ENCODE measurements around the gene SLC25A44. TPM values are rescaled to one million over a fixed set of nuclear protein-coding genes. Genes with fewer than 3 reads are reported as not detected.

Gene SLC25A44
- total RNA-seq, 1 experiment from 2014 or later, result 12.3 TPM

- Histone ChIP-seq H3K36me3 (peaks cover 22% of the 10 kb centered on the region), H3K4me1 (no peaks in the 10 kb centered on the region), H3K9me3 (replicated peaks) (no peaks in the 10 kb centered on the region), H3K27me3 (no peaks in the 10 kb centered on the region), H3K4me3 (no peak within 1 kb of the TSS), H3K27ac (no peak within 1 kb of the TSS)
- no peak for DNase-seq
Measured at GRCh38 chr1:156247460-156248322, 53.8 kb downstream of the SLC25A44 start, which contains the start of gene PAQR6. Gene PAQR6, minus strand, starts transcription at chr1:156248056. Its CDS starts 1,325 bp downstream, at chr1:156246731.

- Histone ChIP-seq H3K4me3 (no peak overlapping the region), H3K4me1 (no peaks in the 10 kb centered on the region), H3K27ac (no peak overlapping the region), H3K27me3 (no peaks in the 10 kb centered on the region), H3K9me3 (replicated peaks) (no peaks in the 10 kb centered on the region), H3K36me3 (peaks cover 29% of the 10 kb centered on the region)
- no peak for DNase-seq
Measured at GRCh38 chr1:156248323-156248683, 54.4 kb downstream of the SLC25A44 start.

GRCh38 chr1:156249593-156249992 is 55.7 kb downstream of the SLC25A44 start:
- Histone ChIP-seq H3K36me3 (peaks cover 36% of the 10 kb centered on the region), H3K27me3 (no peaks in the 10 kb centered on the region), H3K4me1 (no peaks in the 10 kb centered on the region), H3K4me3 (no peak overlapping the region), H3K27ac (no peak overlapping the region), H3K9me3 (replicated peaks) (no peaks in the 10 kb centered on the region)
- no peak for DNase-seq

GRCh38 chr1:156251527-156251926 is 57.6 kb downstream of the SLC25A44 start:
- H3K36me3 ChIP-seq, result peaks cover 44% of the 10 kb centered on the region
- H3K27ac ChIP-seq, result no peak overlapping the region
- DNase-seq, result peak; percentile 41 to 45
- no peaks in the 10 kb centered on the region for H3K27me3 ChIP-seq
- H3K4me1 ChIP-seq, result no peaks in the 10 kb centered on the region
- no peak overlapping the region for H3K4me3 ChIP-seq
- no peaks in the 10 kb centered on the region for H3K9me3 ChIP-seq (replicated peaks)

GRCh38 chr1:156253634-156254033 is 59.7 kb downstream of the SLC25A44 start:
- H3K27ac ChIP-seq, result no peak overlapping the region
- peaks cover 55% of the 10 kb centered on the region for H3K36me3 ChIP-seq
- no peaks in the 10 kb centered on the region for H3K4me1 ChIP-seq
- no peaks in the 10 kb centered on the region for H3K27me3 ChIP-seq
- DNase-seq, result no peak
- H3K4me3 ChIP-seq, result no peak overlapping the region
- H3K9me3 ChIP-seq (replicated peaks), result no peaks in the 10 kb centered on the region

GRCh38 chr1:156257711-156258110 is 63.8 kb downstream of the SLC25A44 start:
- H3K4me1 ChIP-seq, result peaks cover 13% of the 10 kb centered on the region
- no peak overlapping the region for H3K27ac ChIP-seq
- peaks cover 66% of the 10 kb centered on the region for H3K36me3 ChIP-seq
- no peaks in the 10 kb centered on the region for H3K27me3 ChIP-seq
- no peak for DNase-seq
- H3K9me3 ChIP-seq (replicated peaks), result no peaks in the 10 kb centered on the region
- no peak overlapping the region for H3K4me3 ChIP-seq

GRCh38 chr1:156258859-156259258 is 65.0 kb downstream of the SLC25A44 start:
- H3K4me3 ChIP-seq, result no peak overlapping the region
- peaks cover 70% of the 10 kb centered on the region for H3K36me3 ChIP-seq
- no peak overlapping the region for H3K27ac ChIP-seq
- peaks cover 13% of the 10 kb centered on the region for H3K4me1 ChIP-seq
- H3K27me3 ChIP-seq, result no peaks in the 10 kb centered on the region
- no peak for DNase-seq
- no peaks in the 10 kb centered on the region for H3K9me3 ChIP-seq (replicated peaks)

- Histone ChIP-seq H3K27ac (no peak overlapping the region), H3K27me3 (no peaks in the 10 kb centered on the region), H3K4me3 (no peak overlapping the region), H3K9me3 (replicated peaks) (no peaks in the 10 kb centered on the region), H3K4me1 (peaks cover 13% of the 10 kb centered on the region), H3K36me3 (peaks cover 71% of the 10 kb centered on the region)
- no peak for DNase-seq
Measured at GRCh38 chr1:156259805-156260204, 65.9 kb downstream of the SLC25A44 start.

- no peak overlapping the region for H3K4me3 ChIP-seq
- H3K36me3 ChIP-seq, result peaks cover 72% of the 10 kb centered on the region
- peak; percentile 88 to 94 for DNase-seq
- peaks cover 13% of the 10 kb centered on the region for H3K4me1 ChIP-seq
- H3K27me3 ChIP-seq, result no peaks in the 10 kb centered on the region
- peak overlapping the region; percentile 43; the same call in 1 of the 2 replicates for H3K27ac ChIP-seq
- H3K9me3 ChIP-seq (replicated peaks), result no peaks in the 10 kb centered on the region
Measured at GRCh38 chr1:156260896-156261295, 67.0 kb downstream of the SLC25A44 start.

Other genes with a start within 250 kb of the SLC25A44 start
- 152 and 167 TPM in 2 replicates for gene ARHGEF2, start 215.6 kb upstream of the SLC25A44 start, total RNA-seq (2014; rRNA removed; shearing (Covaris generic))
- 170 and 183 TPM in 2 replicates for gene SSR2, start 173.2 kb upstream of the SLC25A44 start, total RNA-seq (2014; rRNA removed; shearing (Covaris generic))
- gene UBQLN4, start 140.3 kb upstream of the SLC25A44 start, total RNA-seq (2014; rRNA removed; shearing (Covaris generic)), result 34.4 and 36.5 TPM in 2 replicates
- gene LAMTOR2, start 139.3 kb upstream of the SLC25A44 start, total RNA-seq (2014; rRNA removed; shearing (Covaris generic)), result 24.8 and 33.3 TPM in 2 replicates
- gene RAB25, start 132.9 kb upstream of the SLC25A44 start, total RNA-seq (2014; rRNA removed; shearing (Covaris generic)), result not detected in 2 replicates
- gene MEX3A, start 111.6 kb upstream of the SLC25A44 start, total RNA-seq (2014; rRNA removed; shearing (Covaris generic)), result 21.8 and 22.3 TPM in 2 replicates
- gene LMNA, start 79.4 kb upstream of the SLC25A44 start, total RNA-seq (2014; rRNA removed; shearing (Covaris generic)), result 113 and 114 TPM in 2 replicates
- 1.2 and 2.1 TPM in 2 replicates for gene SEMA4A, start 40.5 kb upstream of the SLC25A44 start, total RNA-seq (2014; rRNA removed; shearing (Covaris generic))
- gene PMF1, start 18.9 kb downstream of the SLC25A44 start, total RNA-seq (2014; rRNA removed; shearing (Covaris generic)), result 59.7 and 63.5 TPM in 2 replicates
- gene BGLAP, start 48.1 kb downstream of the SLC25A44 start, total RNA-seq (2014; rRNA removed; shearing (Covaris generic)), result 0.18 and 0.38 TPM in 2 replicates
- gene PAQR6, start 54.0 kb downstream of the SLC25A44 start, total RNA-seq (2014; rRNA removed; shearing (Covaris generic)), result 1.2 and 1.7 TPM in 2 replicates
- 70.3 and 74.2 TPM in 2 replicates for gene SMG5, start 88.7 kb downstream of the SLC25A44 start, total RNA-seq (2014; rRNA removed; shearing (Covaris generic))
- gene TMEM79, start 90.2 kb downstream of the SLC25A44 start, total RNA-seq (2014; rRNA removed; shearing (Covaris generic)), result 2.6 and 2.7 TPM in 2 replicates
- gene GLMP, start 101.6 kb downstream of the SLC25A44 start, total RNA-seq (2014; rRNA removed; shearing (Covaris generic)), result 4.7 and 6.1 TPM in 2 replicates
- gene VHLL, start 105.2 kb downstream of the SLC25A44 start, total RNA-seq (2014; rRNA removed; shearing (Covaris generic)), result 0.63 TPM in 1 of 2 replicates, not detected in the other
- gene CCT3, start 144.2 kb downstream of the SLC25A44 start, total RNA-seq (2014; rRNA removed; shearing (Covaris generic)), result 313 and 324 TPM in 2 replicates
- 0.36 TPM in 1 of 2 replicates, not detected in the other for gene TSACC, start 144.4 kb downstream of the SLC25A44 start, total RNA-seq (2014; rRNA removed; shearing (Covaris generic))
- not detected in 2 replicates for gene RHBG, start 175.1 kb downstream of the SLC25A44 start, total RNA-seq (2014; rRNA removed; shearing (Covaris generic))

All from SJCRH30 (cell line).